ENCODE measurements around the gene LRRC63.

DNA sequence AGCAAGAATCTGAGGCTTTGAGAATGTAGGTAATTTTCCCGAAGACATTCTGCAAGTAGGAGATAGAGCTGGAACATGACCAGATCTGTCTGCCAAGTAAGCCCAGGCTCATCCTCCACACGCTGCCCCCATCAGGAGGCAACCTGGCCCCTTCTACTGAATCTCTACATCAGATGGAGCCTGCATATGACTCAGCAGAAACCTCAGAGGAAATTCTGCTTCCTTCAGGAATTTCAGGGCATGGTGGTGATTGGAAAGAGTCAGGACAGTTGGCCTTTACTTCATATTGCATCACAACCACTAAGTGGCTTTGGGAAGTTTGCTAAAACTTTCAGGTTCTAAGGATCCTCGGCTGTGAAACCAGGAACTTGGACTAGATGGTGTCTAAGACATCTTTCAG, 85.2 kb downstream of the LRRC63 start:
- TF ChIP-seq POLR2A (IDR thresholded peaks at IDR 0.05): no peak
- TF ChIP-seq, protein P1, sequence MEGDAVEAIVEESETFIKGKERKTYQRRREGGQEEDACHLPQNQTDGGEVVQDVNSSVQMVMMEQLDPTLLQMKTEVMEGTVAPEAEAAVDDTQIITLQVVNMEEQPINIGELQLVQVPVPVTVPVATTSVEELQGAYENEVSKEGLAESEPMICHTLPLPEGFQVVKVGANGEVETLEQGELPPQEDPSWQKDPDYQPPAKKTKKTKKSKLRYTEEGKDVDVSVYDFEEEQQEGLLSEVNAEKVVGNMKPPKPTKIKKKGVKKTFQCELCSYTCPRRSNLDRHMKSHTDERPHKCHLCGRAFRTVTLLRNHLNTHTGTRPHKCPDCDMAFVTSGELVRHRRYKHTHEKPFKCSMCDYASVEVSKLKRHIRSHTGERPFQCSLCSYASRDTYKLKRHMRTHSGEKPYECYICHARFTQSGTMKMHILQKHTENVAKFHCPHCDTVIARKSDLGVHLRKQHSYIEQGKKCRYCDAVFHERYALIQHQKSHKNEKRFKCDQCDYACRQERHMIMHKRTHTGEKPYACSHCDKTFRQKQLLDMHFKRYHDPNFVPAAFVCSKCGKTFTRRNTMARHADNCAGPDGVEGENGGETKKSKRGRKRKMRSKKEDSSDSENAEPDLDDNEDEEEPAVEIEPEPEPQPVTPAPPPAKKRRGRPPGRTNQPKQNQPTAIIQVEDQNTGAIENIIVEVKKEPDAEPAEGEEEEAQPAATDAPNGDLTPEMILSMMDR (IDR thresholded peaks at IDR 0.05): no peak
